Activated CD4-positive, alpha-beta T cell treated with anti-CD3 and anti-CD28 coated beads, Interleukin-2, amount 10 ng/mL, durations not matched to agents 24 days and 14 days (primary cell): Measurements from ENCODE around the gene DENND6B. TPM values are rescaled to one million over a fixed set of nuclear protein-coding genes. Genes with fewer than 3 reads are reported as not detected.

ENCODE experiments used
- DNase-seq: peaks from one replicate; pipeline ENCODE4 v3.0.0; 2022
- H3K27ac Mint-ChIP-seq: one replicate; pipeline ENCODE4 v1.8.0; 2022; ENCODE audit warnings: mild to moderate bottlenecking, mixed read lengths
- H3K27me3 Mint-ChIP-seq: one replicate; pipeline ENCODE4 v1.8.0; 2022; ENCODE audit warnings: mixed read lengths
- H3K36me3 Mint-ChIP-seq: one replicate; pipeline ENCODE4 v1.8.0; 2022; ENCODE audit warnings: low read depth, mild to moderate bottlenecking, mixed read lengths
- H3K4me1 Mint-ChIP-seq: one replicate; pipeline ENCODE4 v1.8.0; 2021; ENCODE audit warnings: mixed read lengths
- H3K4me3 Mint-ChIP-seq: one replicate; pipeline ENCODE4 v1.8.0; 2022; ENCODE audit warnings: mild to moderate bottlenecking, moderate library complexity, mixed read lengths
- H3K9me3 Mint-ChIP-seq: one replicate; pipeline ENCODE4 v1.8.0; 2021; ENCODE audit warnings: mixed read lengths
- intact Hi-C: fragments of 100-400 bp; cut with micrococcal nuclease; formaldehyde crosslinking; loops from one replicate; pipeline ENCODE4 v1.15.1; 2023
- total RNA-seq: library from RNA; stranded (reverse); gene quantifications from 2 replicates; pipeline ENCODE4 v1.2.3, GENCODE V29; 2022

The DENND6B gene
- total RNA-seq, 1 donor from 2014 or later = 2.2 TPM

- intact Hi-C loops = loop anchor here (5.0 kb wide), 1 partner anchor 36 kb away; the partner anchor contains the start of gene MAPK11
Observed at GRCh38 chr22:50308597-50308935, 18.2 kb downstream of the DENND6B start.

GRCh38 chr22:50307890-50308596 is 18.8 kb downstream of the DENND6B start:
- intact Hi-C loops = loop anchor here (5.0 kb wide), 1 partner anchor 36 kb away; the partner anchor contains the start of gene MAPK11
- DNase-seq = no peak
- Mint-ChIP-seq H3K27ac (no peak overlapping the region), H3K4me3 (no peak overlapping the region), H3K27me3 (peaks cover 9% of the 10 kb centered on the region), H3K36me3 (no peaks in the 10 kb centered on the region), H3K9me3 (no peaks in the 10 kb centered on the region), H3K4me1 (peaks cover 10% of the 10 kb centered on the region)

More at GRCh38 chr22:50308597-50308935, 18.2 kb downstream of the DENND6B start:
- peak overlapping the region; percentile 59 for H3K4me3 Mint-ChIP-seq
- H3K27me3 Mint-ChIP-seq = peaks cover 9% of the 10 kb centered on the region
- H3K9me3 Mint-ChIP-seq = no peaks in the 10 kb centered on the region
- no peak for DNase-seq
- peak overlapping the region; percentile 70 for H3K27ac Mint-ChIP-seq
- peaks cover 10% of the 10 kb centered on the region for H3K4me1 Mint-ChIP-seq
- H3K36me3 Mint-ChIP-seq = no peaks in the 10 kb centered on the region

GRCh38 chr22:50306753-50307749 is 19.8 kb downstream of the DENND6B start, which contains the start of gene PLXNB2:
PLXNB2 (minus strand) TSS chr22:50307646; CDS start chr22:50290584, 17,062 bp downstream.
- DNase-seq = peak; percentile 77
- Mint-ChIP-seq H3K27me3 (peaks cover 10% of the 10 kb centered on the region), H3K36me3 (no peaks in the 10 kb centered on the region), H3K27ac (no peak within 1 kb of the TSS), H3K9me3 (no peaks in the 10 kb centered on the region), H3K4me1 (peaks cover 10% of the 10 kb centered on the region), H3K4me3 (peak within 1 kb of the TSS; percentile 69)
- intact Hi-C loops = loop anchor here (5.0 kb wide), 1 partner anchor 35 kb away; the partner anchor contains the start of gene MAPK11

GRCh38 chr22:50305923-50306566 is 20.8 kb downstream of the DENND6B start:
- Mint-ChIP-seq H3K4me1 (peaks cover 10% of the 10 kb centered on the region), H3K9me3 (no peaks in the 10 kb centered on the region), H3K27ac (peak overlapping the region; percentile 29), H3K4me3 (peak overlapping the region; percentile 69), H3K36me3 (no peaks in the 10 kb centered on the region), H3K27me3 (peaks cover 12% of the 10 kb centered on the region)
- intact Hi-C loops = loop anchor here (5.0 kb wide), 1 partner anchor 34 kb away; the partner anchor contains the start of gene MAPK11
- no peak for DNase-seq

GRCh38 chr22:50305393-50305922 is 21.4 kb downstream of the DENND6B start:
- DNase-seq = no peak
- H3K4me1 Mint-ChIP-seq = peaks cover 10% of the 10 kb centered on the region
- no peaks in the 10 kb centered on the region for H3K36me3 Mint-ChIP-seq
- no peaks in the 10 kb centered on the region for H3K9me3 Mint-ChIP-seq
- no peak overlapping the region for H3K27ac Mint-ChIP-seq
- no peak overlapping the region for H3K4me3 Mint-ChIP-seq
- intact Hi-C loops = loop anchor here (5.0 kb wide), 1 partner anchor 33 kb away; the partner anchor contains the start of gene MAPK11
- peaks cover 15% of the 10 kb centered on the region for H3K27me3 Mint-ChIP-seq

GRCh38 chr22:50304528-50305392 is 22.1 kb downstream of the DENND6B start:
- peaks cover 15% of the 10 kb centered on the region for H3K27me3 Mint-ChIP-seq
- intact Hi-C loops = loop anchor here (5.0 kb wide), 1 partner anchor 32 kb away; the partner anchor contains the start of gene MAPK11
- no peaks in the 10 kb centered on the region for H3K9me3 Mint-ChIP-seq
- peaks cover 10% of the 10 kb centered on the region for H3K4me1 Mint-ChIP-seq
- no peaks in the 10 kb centered on the region for H3K36me3 Mint-ChIP-seq
- DNase-seq = no peak
- no peak overlapping the region for H3K4me3 Mint-ChIP-seq
- H3K27ac Mint-ChIP-seq = no peak overlapping the region

- intact Hi-C loops = no loop called here
- Mint-ChIP-seq H3K36me3 (no peaks in the 10 kb centered on the region), H3K4me3 (no peak overlapping the region), H3K27ac (no peak overlapping the region), H3K27me3 (peaks cover 15% of the 10 kb centered on the region), H3K9me3 (no peaks in the 10 kb centered on the region), H3K4me1 (peaks cover 10% of the 10 kb centered on the region)
- DNase-seq = no peak
Observed at GRCh38 chr22:50303848-50304527, 22.8 kb downstream of the DENND6B start.

- Mint-ChIP-seq H3K27ac (no peak overlapping the region), H3K9me3 (no peaks in the 10 kb centered on the region), H3K27me3 (peaks cover 18% of the 10 kb centered on the region), H3K4me3 (no peak overlapping the region), H3K36me3 (no peaks in the 10 kb centered on the region), H3K4me1 (peaks cover 8% of the 10 kb centered on the region)
- intact Hi-C loops = no loop called here
- no peak for DNase-seq
Observed at GRCh38 chr22:50303515-50303847, 23.3 kb downstream of the DENND6B start.

- H3K4me3 Mint-ChIP-seq = no peak overlapping the region
- DNase-seq = no peak
- intact Hi-C loops = no loop called here
- peaks cover 8% of the 10 kb centered on the region for H3K4me1 Mint-ChIP-seq
- no peaks in the 10 kb centered on the region for H3K9me3 Mint-ChIP-seq
- no peaks in the 10 kb centered on the region for H3K36me3 Mint-ChIP-seq
- H3K27me3 Mint-ChIP-seq = peaks cover 19% of the 10 kb centered on the region
- no peak overlapping the region for H3K27ac Mint-ChIP-seq
Observed at GRCh38 chr22:50302564-50302963, 24.2 kb downstream of the DENND6B start.

GRCh38 chr22:50302041-50302541 is 24.7 kb downstream of the DENND6B start:
- Mint-ChIP-seq H3K27me3 (peaks cover 19% of the 10 kb centered on the region), H3K4me3 (no peak overlapping the region)

GRCh38 chr22:50301581-50301991 is 25.2 kb downstream of the DENND6B start:
- Mint-ChIP-seq H3K9me3 (no peaks in the 10 kb centered on the region), H3K36me3 (no peaks in the 10 kb centered on the region), H3K4me3 (no peak overlapping the region), H3K27ac (no peak overlapping the region), H3K27me3 (peaks cover 19% of the 10 kb centered on the region), H3K4me1 (peaks cover 8% of the 10 kb centered on the region)
- intact Hi-C loops = no loop called here
- DNase-seq = no peak

More at GRCh38 chr22:50302041-50302541, 24.7 kb downstream of the DENND6B start:
- no peak overlapping the region for H3K27ac Mint-ChIP-seq
- H3K4me1 Mint-ChIP-seq = peaks cover 8% of the 10 kb centered on the region
- H3K9me3 Mint-ChIP-seq = no peaks in the 10 kb centered on the region
- intact Hi-C loops = no loop called here
- no peaks in the 10 kb centered on the region for H3K36me3 Mint-ChIP-seq
- DNase-seq = no peak
